PC-3 (cell line): ENCODE measurements around the gene TRIM38. TPM values are rescaled to one million over a fixed set of nuclear protein-coding genes. Genes with fewer than 3 reads are reported as not detected.

Experiments used
- ATAC-seq: fragments of 200-7000 bp; cut with Tn5 transposase; 2 replicates; pipeline ENCODE4 v1.9.1; 2020; ENCODE audit warnings: mild to moderate bottlenecking, moderate library complexity
- BruUV-seq: library from RNA; stranded (reverse); fragments of 400-500 nt; replicated peaks from 2 replicates; lab custom pipeline; 2021; lab: Mats Ljungman, UMichigan
- CTCF ChIA-PET: fragments of 300-600 bp; sonication (Branson Sonifier 250); formaldehyde crosslinking; loops from one replicate; lab custom pipeline; 2022; ENCODE audit warnings: antibody characterized with exemption; lab: Charles Lee
- POLR2A ChIA-PET: fragments of 300-600 bp; sonication (Branson Sonifier 250); formaldehyde crosslinking; loops from one replicate; lab custom pipeline; 2022; ENCODE audit warnings: antibody characterized with exemption; ENCODE audit not compliant: unreplicated experiment; lab: Charles Lee
- DNase-seq: peaks from one replicate; pipeline ENCODE4 v3.0.0-alpha.2; 2015
- H2AFZ ChIP-seq: fragments of 300-600 bp; sonication (generic); 2 replicates; pipeline ENCODE4 v1.6.0; 2016; ENCODE audit warnings: antibody characterized with exemption, low read length
- H3F3A ChIP-seq: fragments of 300-600 bp; sonication (generic); one replicate; pipeline ENCODE4 v1.6.0; 2017; ENCODE audit warnings: antibody characterized with exemption, low read length, control low read depth, mild to moderate bottlenecking; ENCODE audit not compliant: unreplicated experiment
- H3K27ac ChIP-seq: fragments of 300-600 bp; sonication (generic); 2 replicates; pipeline ENCODE4 v1.5.1; 2016; ENCODE audit warnings: mild to moderate bottlenecking, low read length
- H3K27me3 ChIP-seq: fragments of 300-600 bp; sonication (generic); 2 replicates; pipeline ENCODE4 v1.6.1; 2016; ENCODE audit warnings: low read length, mixed read lengths
- H3K36me3 ChIP-seq: fragments of 300-600 bp; sonication (generic); 2 replicates; pipeline ENCODE4 v1.6.1; 2016; ENCODE audit warnings: low read depth, mixed run types, low read length, mixed read lengths
- H3K4me1 ChIP-seq: fragments of 300-600 bp; sonication (generic); 2 replicates; pipeline ENCODE4 v1.5.1; 2016; ENCODE audit warnings: low read length; ENCODE audit not compliant: insufficient read depth
- H3K4me2 ChIP-seq: fragments of 300-600 bp; sonication (generic); 2 replicates; pipeline ENCODE4 v1.6.0; 2016; ENCODE audit warnings: low read length
- H3K4me3 ChIP-seq: fragments of 300-600 bp; sonication (generic); 2 replicates; pipeline ENCODE4 v1.5.1; 2016; ENCODE audit warnings: mild to moderate bottlenecking, low read length, mixed read lengths
- H3K79me2 ChIP-seq: fragments of 300-600 bp; sonication (generic); 2 replicates; pipeline ENCODE4 v1.6.1; 2017; ENCODE audit warnings: low read length, mixed read lengths
- H3K9ac ChIP-seq: fragments of 300-600 bp; sonication (generic); 2 replicates; pipeline ENCODE4 v1.6.0; 2016; ENCODE audit warnings: mild to moderate bottlenecking, low read length
- H3K9me2 ChIP-seq: fragments of 300-600 bp; sonication (generic); replicated peaks from 2 replicates; pipeline ENCODE4 v1.6.1; 2016; ENCODE audit warnings: mixed run types, low read length, mixed read lengths
- H3K9me3 ChIP-seq: fragments of 300-600 bp; sonication (generic); 2 replicates; pipeline ENCODE4 v1.6.1; 2016; ENCODE audit warnings: low read length, mixed read lengths
- H4K20me1 ChIP-seq: fragments of 300-600 bp; sonication (generic); 2 replicates; pipeline ENCODE4 v1.6.1; 2016; ENCODE audit warnings: low read length, mixed read lengths
- EZH2 ChIP-seq: fragments of 300-600 bp; sonication (generic); IDR thresholded peaks from one replicate; pipeline ENCODE4 v1.6.1; 2017; ENCODE audit warnings: antibody characterized with exemption, mild to moderate bottlenecking, low read length; ENCODE audit not compliant: unreplicated experiment
- EZH2phosphoT487 ChIP-seq: fragments of 300-600 bp; sonication (generic); IDR thresholded peaks from 2 replicates; pipeline ENCODE4 v1.6.1; 2018; ENCODE audit warnings: mild to moderate bottlenecking, antibody characterized with exemption, low read length, borderline replicate concordance
- intact Hi-C: fragments of 100-400 bp; cut with micrococcal nuclease; formaldehyde crosslinking; loops from 2 replicates; pipeline ENCODE4 v1.9.0; 2023
- total RNA-seq: library from RNA; depleted of rRNA; stranded (reverse); fragments of >200 nt; gene quantifications from 2 replicates; pipeline ENCODE4 v1.2.3, GENCODE V29; 2014
- TF ChIP-seq, protein P1 (sequence below): fragments of 300-600 bp; sonication (generic); conservative IDR thresholded peaks from 2 replicates; pipeline ENCODE4 v1.5.1; 2017; ENCODE audit warnings: antibody characterized with exemption, low read depth, mild to moderate bottlenecking, low read length

Gene TRIM38
- total RNA-seq, 1 experiment from 2014 or later, result 5.6 TPM

DNA sequence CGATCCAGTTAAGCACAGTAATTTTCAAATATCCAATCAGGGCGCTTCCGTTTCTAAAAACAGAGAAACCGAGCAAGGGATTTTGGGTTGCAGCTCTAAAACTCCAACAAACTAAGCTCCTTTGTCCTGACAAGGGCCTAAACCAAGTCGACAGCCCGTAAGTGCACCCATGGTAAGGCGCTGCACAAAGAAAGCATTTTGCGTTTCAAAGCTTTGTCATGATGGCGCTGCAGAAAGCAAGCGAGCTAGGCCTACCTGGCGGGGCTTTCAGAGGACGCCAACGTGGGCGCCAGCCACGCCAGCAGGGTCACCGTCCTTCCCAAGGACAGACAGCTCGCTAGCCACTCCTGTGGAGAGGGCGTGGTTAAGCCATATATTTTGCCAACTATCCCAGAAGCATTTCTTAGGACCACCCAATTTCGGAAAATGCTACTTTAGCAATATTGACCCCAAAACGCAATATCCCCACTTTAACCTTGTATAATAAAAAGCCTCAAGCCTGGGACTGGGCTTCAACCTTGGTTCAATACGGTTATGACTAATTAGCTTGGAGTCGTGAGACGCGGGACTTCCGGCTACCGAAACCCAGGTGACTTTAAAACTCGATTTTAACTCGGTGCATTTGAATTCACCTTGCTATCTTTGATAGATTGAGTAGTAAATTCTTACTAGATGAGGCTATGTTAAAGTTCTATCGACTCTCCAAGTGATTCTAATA, 53.8 kb downstream of the TRIM38 start:
- H3K27ac ChIP-seq, result no peak overlapping the region
- H3K9ac ChIP-seq, result no peak overlapping the region
- DNase-seq (no peak), ATAC-seq (no peak)
- H3K9me3 ChIP-seq, result no peaks in the 10 kb centered on the region
- H3F3A ChIP-seq, result peaks cover 6% of the 10 kb centered on the region
- no peak overlapping the region for H3K4me2 ChIP-seq
- no peaks in the 10 kb centered on the region for H3K79me2 ChIP-seq
- intact Hi-C loops, result no loop called here
- no peak overlapping the region for H2AFZ ChIP-seq
- no peaks in the 10 kb centered on the region for H3K27me3 ChIP-seq
- TF ChIP-seq EZH2 (no peak), EZH2phosphoT487 (no peak)
- TF ChIP-seq, protein P1, sequence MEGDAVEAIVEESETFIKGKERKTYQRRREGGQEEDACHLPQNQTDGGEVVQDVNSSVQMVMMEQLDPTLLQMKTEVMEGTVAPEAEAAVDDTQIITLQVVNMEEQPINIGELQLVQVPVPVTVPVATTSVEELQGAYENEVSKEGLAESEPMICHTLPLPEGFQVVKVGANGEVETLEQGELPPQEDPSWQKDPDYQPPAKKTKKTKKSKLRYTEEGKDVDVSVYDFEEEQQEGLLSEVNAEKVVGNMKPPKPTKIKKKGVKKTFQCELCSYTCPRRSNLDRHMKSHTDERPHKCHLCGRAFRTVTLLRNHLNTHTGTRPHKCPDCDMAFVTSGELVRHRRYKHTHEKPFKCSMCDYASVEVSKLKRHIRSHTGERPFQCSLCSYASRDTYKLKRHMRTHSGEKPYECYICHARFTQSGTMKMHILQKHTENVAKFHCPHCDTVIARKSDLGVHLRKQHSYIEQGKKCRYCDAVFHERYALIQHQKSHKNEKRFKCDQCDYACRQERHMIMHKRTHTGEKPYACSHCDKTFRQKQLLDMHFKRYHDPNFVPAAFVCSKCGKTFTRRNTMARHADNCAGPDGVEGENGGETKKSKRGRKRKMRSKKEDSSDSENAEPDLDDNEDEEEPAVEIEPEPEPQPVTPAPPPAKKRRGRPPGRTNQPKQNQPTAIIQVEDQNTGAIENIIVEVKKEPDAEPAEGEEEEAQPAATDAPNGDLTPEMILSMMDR, result no peak
- ChIA-PET POLR2A (no interaction called here), CTCF (no interaction called here)
- no peak overlapping the region for H3K4me3 ChIP-seq
- H3K4me1 ChIP-seq, result peaks cover 4% of the 10 kb centered on the region; the same call in 1 of the 2 replicates
- no TSS peak for BruUV-seq
- H3K9me2 ChIP-seq, result no peaks in the 10 kb centered on the region
- no peaks in the 10 kb centered on the region for H4K20me1 ChIP-seq
- H3K36me3 ChIP-seq, result no peaks in the 10 kb centered on the region

DNA sequence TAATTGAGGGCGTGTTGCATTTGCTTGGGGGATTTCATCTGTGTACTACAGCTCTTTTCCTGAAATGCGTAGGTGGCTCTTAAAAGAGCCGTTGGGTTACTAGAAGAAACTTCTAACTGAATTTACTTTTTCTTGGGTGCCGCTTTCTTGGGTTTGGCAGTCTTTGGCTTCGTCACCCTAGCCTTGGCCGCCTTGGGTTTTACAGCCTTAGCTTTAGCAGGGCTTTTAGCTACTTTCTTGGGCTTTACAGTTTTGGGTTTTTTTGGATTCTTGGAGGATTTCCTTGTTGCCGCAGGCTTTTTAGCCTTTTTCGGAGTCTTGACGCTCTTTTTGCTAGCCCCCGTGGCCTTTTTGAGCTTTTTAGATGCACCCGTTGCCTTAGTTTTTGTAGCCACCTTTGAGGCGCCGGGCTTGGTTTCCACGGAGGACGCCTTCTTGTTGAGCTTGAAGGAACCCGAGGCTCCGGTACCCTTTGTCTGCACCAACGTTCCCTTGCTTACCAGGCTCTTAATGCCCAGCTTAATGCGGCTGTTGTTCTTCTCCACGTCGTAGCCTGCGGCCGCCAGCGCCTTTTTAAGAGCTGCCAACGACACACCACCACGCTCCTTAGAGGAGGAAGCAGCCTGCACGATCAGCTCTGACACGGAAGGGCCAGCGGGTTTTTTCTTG, 54.5 kb downstream of the TRIM38 start:
- Histone ChIP-seq H3K9me2 (no peaks in the 10 kb centered on the region), H2AFZ (no peak overlapping the region), H3K4me3 (no peak overlapping the region), H3K27ac (no peak overlapping the region), H3K27me3 (no peaks in the 10 kb centered on the region), H3K36me3 (no peaks in the 10 kb centered on the region), H3K79me2 (no peaks in the 10 kb centered on the region), H3K9me3 (no peaks in the 10 kb centered on the region), H3K4me2 (no peak overlapping the region), H3K9ac (no peak overlapping the region), H4K20me1 (no peaks in the 10 kb centered on the region), H3F3A (peaks cover 6% of the 10 kb centered on the region), H3K4me1 (peaks cover 9% of the 10 kb centered on the region; the same call in 1 of the 2 replicates)
- TF ChIP-seq, protein P1, result no peak
- no peak for TF ChIP-seq EZH2phosphoT487
- TF ChIP-seq EZH2, result no peak
- ATAC-seq, result no peak
- ChIA-PET POLR2A (no interaction called here), CTCF (no interaction called here)
- DNase-seq, result no peak
- intact Hi-C loops, result no loop called here
- BruUV-seq, result no TSS peak

DNA sequence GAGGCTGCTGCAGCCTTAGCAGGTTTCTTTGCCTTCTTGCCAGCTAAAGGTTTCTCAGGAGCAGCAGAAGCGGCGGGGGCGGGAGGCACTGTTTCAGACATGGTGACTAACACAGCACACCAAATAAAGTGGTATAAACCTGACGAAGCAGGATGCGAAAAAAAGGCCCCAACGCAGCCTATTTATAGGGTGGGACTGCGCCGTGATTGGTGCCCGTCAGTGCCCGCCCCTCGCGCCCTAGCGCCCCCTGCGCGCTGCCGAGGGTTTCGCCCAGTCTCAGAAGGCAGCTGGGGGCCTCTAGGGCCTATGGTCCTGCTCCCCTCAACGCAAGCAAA, 55.0 kb downstream of the TRIM38 start:
- no peak overlapping the region for H3K9ac ChIP-seq
- ATAC-seq, result no peak

More for the DNA sequence above, 55.0 kb downstream of the TRIM38 start:
- H3K27me3 ChIP-seq, result no peaks in the 10 kb centered on the region
- no peak overlapping the region for H3K4me3 ChIP-seq
- no TSS peak for BruUV-seq
- H2AFZ ChIP-seq, result no peak overlapping the region
- H3K36me3 ChIP-seq, result no peaks in the 10 kb centered on the region
- ChIA-PET CTCF (no interaction called here), POLR2A (no interaction called here)
- no peaks in the 10 kb centered on the region for H3K79me2 ChIP-seq
- peaks cover 6% of the 10 kb centered on the region for H3F3A ChIP-seq
- H3K27ac ChIP-seq, result no peak overlapping the region
- no peaks in the 10 kb centered on the region for H3K9me3 ChIP-seq
- peaks cover 13% of the 10 kb centered on the region for H3K4me1 ChIP-seq
- H3K4me2 ChIP-seq, result no peak overlapping the region
- intact Hi-C loops, result no loop called here
- H3K9me2 ChIP-seq, result no peaks in the 10 kb centered on the region
- no peaks in the 10 kb centered on the region for H4K20me1 ChIP-seq
- TF ChIP-seq, protein P1, result no peak
- TF ChIP-seq EZH2phosphoT487, result no peak
- no peak for TF ChIP-seq EZH2
- no peak for DNase-seq
